Omental fat pad (tissue), 4 donors: Measurements from ENCODE around the gene SUSD5. TPM values are rescaled to one million over a fixed set of nuclear protein-coding genes. Genes with fewer than 3 reads are reported as not detected.
"Not testable (repeated sequence)": the region's sequence is repeated elsewhere in the genome, so short reads cannot be mapped to it uniquely, and the experiment has no call there.

Source experiments
- ATAC-seq: fragments of 150-250 bp; one replicate; pipeline ENCODE4 v1.9.1; 2016; ENCODE audit warnings: mild to moderate bottlenecking, moderate library complexity; ENCODE audit not compliant: low FRiP score
- DNase-seq: peaks from one replicate; pipeline ENCODE4 v3.0.0-alpha.2; 2019; ENCODE audit warnings: low spot score
- CTCF ChIP-seq, 3 donors: fragments of 450-650 bp; IDR thresholded peaks; one replicate each; pipeline ENCODE4 v1.5.1; 2016 to 2017; ENCODE audit warnings: antibody characterized with exemption in 3 of 3, mild to moderate bottlenecking in 3 of 3, moderate library complexity in 2 of 3
- small RNA-seq: library from RNA; depleted of rRNA; stranded (forward); fragments of <200 nt; gene quantifications from one replicate; pipeline ENCODE3, GENCODE V24; 2016
- total RNA-seq, 4 donors: library from RNA; depleted of rRNA; stranded (reverse); fragments of >200 nt; gene quantifications; one replicate each; pipeline ENCODE4 v1.1.0, GENCODE V29; 2016

SUSD5 gene
- total RNA-seq, 4 donors from 2014 or later, result 2.0 to 13.5 (median 6.6) TPM

- DNase-seq (no peak), ATAC-seq (no peak)
- TF ChIP-seq CTCF (IDR thresholded peaks at IDR 0.05), result no peak
Measured at GRCh38 chr3:33111581-33111980, 107.0 kb downstream of the SUSD5 start.

- ATAC-seq, DNase-seq: not testable (repeated sequence)
Measured at GRCh38 chr3:33106854-33107253, 111.8 kb downstream of the SUSD5 start.

- DNase-seq (no peak), ATAC-seq (no peak)
- TF ChIP-seq CTCF (IDR thresholded peaks at IDR 0.05), result no peak
Measured at GRCh38 chr3:33105341-33105948, 113.2 kb downstream of the SUSD5 start.

GRCh38 chr3:33104803-33105202 is 113.8 kb downstream of the SUSD5 start:
- no peak for ATAC-seq
- no peak for DNase-seq
- no peak for TF ChIP-seq CTCF (IDR thresholded peaks at IDR 0.05)

GRCh38 chr3:33103480-33103879 is 115.1 kb downstream of the SUSD5 start:
- ATAC-seq (no peak), DNase-seq (no peak)
- no peak for TF ChIP-seq CTCF (IDR thresholded peaks at IDR 0.05)

- no peak for DNase-seq
- ATAC-seq, result no peak
- no peak for TF ChIP-seq CTCF (IDR thresholded peaks at IDR 0.05)
Measured at GRCh38 chr3:33103034-33103433, 115.6 kb downstream of the SUSD5 start.

- DNase-seq (no peak), ATAC-seq (no peak)
- TF ChIP-seq CTCF (IDR thresholded peaks at IDR 0.05), result no peak
Measured at GRCh38 chr3:33100229-33100628, 118.4 kb downstream of the SUSD5 start.

Small RNA genes lying within 50 kb of the gene (small RNA-seq; reads per million reads assigned to genes)
- gene AC123900.1, result not detected
- not detected for gene RN7SL296P

Other genes with a start within 250 kb of the SUSD5 start
- gene GLB1, start 121.7 kb downstream of the SUSD5 start, total RNA-seq, result 10 to 100 TPM; 57.7 to 80.9 (median 63.4) TPM
- 10 to 100 TPM in 2 of 4 donors, 1 to 10 TPM in 2; 5.6 to 11.6 (median 10.2) TPM for gene TMPPE, start 121.7 kb downstream of the SUSD5 start, total RNA-seq
- gene CRTAP, start 104.8 kb downstream of the SUSD5 start, total RNA-seq, result 100 to 1,000 TPM; 267 to 355 (median 300) TPM
- gene FBXL2, start 58.6 kb upstream of the SUSD5 start, total RNA-seq, result 10 to 100 TPM in 1 of 4 donors, 1 to 10 TPM in 3; 6.7 to 13.5 (median 7.3) TPM
- 10 to 100 TPM; 45.6 to 77.0 (median 63.0) TPM for gene UBP1, start 221.6 kb upstream of the SUSD5 start, total RNA-seq